CD4-positive, alpha-beta T cell treated with Interferon gamma for 1 hour (primary cell): ENCODE results near the gene CSF3.

ENCODE experiments used
- DNase-seq: peaks from one replicate; pipeline ENCODE4 v3.0.0-alpha.2; 2020

CSF3 gene

DNA sequence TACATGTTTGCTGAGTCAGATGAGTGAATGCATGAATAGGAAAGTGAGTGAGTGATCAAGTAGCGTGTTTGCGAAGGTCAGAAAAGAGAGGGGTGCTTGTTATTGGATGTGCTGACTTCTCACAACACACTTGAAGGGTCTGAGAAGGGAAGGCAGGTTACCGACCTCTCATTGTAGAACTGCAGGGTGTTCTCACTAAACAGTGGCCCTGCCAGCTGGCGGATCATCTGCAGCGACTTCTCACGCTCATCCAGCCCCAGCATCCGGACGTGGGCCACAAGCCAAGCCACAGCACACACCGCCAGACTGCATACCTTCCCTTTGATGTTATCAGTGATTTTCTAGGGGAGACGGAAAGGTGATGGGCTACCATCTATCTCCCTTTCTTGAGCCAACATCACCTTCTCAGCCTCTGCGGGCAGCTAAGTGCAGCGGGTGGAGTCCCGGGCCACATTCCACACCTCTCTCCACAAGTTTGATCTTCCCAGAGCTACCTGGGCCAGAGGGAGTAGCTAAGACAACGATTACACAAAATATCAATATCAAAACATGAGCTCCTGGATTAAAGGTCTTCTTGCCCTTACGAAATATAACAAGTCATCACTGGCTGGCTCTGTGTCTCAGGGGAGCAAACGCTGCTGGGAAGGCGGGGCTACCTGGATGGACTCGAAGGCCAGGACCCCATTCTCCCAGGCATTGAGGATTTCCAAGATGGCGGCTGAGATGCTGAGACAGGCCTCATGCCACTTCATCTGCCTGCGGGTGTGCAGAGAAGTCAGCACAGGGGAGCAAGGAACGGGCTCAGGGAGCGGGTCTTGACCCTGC lies 11.0 kb downstream of the CSF3 start:
- DNase-seq: peak; percentile 13

DNA sequence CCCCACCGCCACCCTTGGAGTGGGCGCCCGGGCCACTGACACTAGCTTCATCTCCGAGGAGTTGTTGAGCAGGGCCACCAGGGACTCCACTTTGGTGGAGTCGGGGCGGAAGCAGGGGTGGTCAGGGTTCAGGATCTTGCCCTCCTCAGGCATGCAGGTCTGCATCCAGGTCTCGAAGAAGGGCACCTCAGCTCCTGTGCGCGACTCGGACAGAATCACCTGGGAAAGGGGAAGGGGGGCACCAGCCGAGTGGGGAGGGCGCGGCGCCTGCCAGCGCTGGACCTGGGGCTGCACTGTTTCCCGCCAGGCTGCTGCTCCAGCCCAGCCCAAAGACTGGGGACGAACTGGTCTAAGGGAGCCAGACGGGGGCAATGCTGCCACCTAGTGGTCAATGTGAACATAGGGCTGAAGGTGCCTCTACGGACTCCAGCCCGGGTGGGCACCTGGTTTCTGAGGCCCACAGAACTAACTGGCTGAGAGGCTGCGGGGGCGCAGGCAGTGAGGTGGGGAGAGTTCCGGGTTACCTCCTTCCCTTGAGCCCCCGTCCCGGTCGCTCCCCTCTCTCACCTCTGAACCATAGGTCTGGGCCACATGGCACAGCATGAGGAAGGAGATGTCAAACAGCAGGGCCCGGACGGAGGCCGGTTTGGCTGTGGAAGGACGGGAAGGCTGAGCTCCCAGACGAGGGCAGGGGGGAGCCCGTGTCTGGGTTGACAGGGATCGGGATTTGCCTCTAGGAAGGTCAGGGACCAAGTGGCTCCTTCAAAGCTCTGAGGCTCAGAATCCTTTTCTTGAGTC lies 11.8 kb downstream of the CSF3 start:
- peak; percentile 65 for DNase-seq

GRCh38 chr17:40027614-40028012 lies 12.4 kb downstream of the CSF3 start:
- DNase-seq: no peak

DNA sequence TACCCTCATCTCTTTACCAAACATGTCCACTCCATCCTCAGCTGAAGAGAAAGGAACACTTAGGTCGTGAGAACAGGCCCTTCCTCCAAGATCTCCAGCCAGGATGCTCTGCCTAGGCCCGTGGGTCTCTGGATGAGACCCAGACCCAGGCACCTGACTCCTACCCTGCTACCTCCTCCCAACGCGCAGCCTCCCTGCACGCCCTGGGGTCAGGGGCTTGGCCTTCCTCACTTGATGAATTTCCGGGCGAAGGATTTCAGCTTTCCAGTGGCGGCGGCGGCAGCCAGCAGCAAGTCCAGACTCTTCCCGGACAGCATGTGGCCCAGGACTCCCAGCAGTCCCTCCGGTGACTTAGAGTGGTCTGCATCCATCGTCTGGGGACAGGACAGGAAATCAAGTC lies 13.4 kb downstream of the CSF3 start:
- no peak for DNase-seq

- no peak for DNase-seq
Measured at GRCh38 chr17:40031706-40032105, 16.5 kb downstream of the CSF3 start.

- DNase-seq: no peak
Measured at GRCh38 chr17:40032322-40033320, 17.4 kb downstream of the CSF3 start.

DNA sequence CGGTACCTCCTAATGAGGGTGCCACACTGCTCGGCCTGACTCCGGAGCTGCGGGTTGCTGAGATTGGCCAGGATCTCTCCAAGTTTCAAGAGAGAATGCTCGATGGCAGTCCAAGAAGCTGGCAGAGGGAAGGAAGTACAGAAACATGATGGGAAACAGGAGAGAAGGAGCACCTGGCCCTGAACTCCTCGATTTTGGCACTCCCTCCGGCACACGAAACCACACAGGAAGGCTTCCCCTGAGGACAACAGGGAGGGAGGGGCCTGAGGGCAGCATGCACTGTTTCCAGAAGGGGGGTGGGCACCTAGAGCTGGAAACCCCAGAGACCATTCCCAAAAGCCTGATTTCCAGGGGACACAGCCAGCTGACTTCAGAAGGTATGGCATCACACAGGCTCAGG lies 18.1 kb downstream of the CSF3 start:
- no peak for DNase-seq

GRCh38 chr17:40034426-40035161 lies 19.4 kb downstream of the CSF3 start:
- no peak for DNase-seq

- no peak for DNase-seq
Measured at GRCh38 chr17:40035162-40035559, 19.9 kb downstream of the CSF3 start.

- DNase-seq: no peak
Measured at GRCh38 chr17:40038882-40039513, 23.8 kb downstream of the CSF3 start.

DNA sequence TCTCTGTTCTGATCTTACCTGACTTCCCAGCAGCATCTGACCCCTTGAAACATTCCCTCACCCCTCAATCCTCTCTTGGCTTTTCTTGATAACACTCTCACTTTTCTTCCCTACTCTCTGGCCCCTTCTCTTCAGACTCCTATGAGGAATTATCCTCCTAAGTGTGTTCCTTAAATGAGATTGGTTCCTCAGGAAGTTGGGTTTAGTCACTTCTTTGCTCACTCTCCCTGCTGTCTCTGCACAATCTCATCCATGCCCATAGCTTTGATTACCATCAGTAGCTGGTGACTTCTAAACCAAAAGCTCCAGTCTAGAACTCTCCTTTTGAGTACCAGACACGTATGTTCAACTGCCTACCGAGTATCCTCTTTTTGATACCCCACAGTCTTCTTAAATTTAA lies 26.0 kb downstream of the CSF3 start:
- no peak for DNase-seq

- no peak for DNase-seq
Measured at GRCh38 chr17:40056379-40057015, 41.3 kb downstream of the CSF3 start.

DNA sequence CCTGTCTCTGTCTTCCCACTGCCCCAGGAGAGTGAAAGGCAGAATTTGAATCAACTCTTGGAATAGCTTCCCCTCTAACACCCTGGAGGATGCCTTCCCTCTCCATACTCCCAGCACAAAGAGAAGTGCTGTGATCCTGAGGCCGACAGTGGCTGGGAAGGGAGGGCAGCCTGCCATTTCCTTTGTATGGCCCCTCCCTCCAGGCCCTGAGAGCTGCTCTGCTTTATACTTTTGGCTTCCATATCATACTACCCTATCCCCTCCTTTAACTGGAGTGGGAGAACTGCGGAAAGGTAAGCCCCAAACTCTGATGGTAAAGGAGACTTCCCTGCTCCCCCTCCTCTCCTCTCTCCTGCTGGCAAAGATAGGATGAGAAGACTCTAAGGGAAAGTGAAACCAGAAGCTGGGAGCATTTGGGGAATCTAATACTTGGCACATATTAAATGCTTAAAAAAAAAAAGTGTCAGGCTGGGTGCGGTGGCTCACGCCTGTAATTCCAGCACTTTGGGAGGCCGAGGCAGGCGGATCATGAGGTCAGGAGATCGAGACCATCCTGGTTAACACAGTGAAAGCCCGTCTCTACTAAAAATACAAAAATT lies 43.0 kb downstream of the CSF3 start:
- DNase-seq: no peak

GRCh38 chr17:40058865-40059264 lies 43.6 kb downstream of the CSF3 start:
- DNase-seq: no peak

- no peak for DNase-seq
Measured at GRCh38 chr17:40059729-40060475, 44.7 kb downstream of the CSF3 start.

GRCh38 chr17:40060887-40061608 lies 45.8 kb downstream of the CSF3 start:
- no peak for DNase-seq

DNA sequence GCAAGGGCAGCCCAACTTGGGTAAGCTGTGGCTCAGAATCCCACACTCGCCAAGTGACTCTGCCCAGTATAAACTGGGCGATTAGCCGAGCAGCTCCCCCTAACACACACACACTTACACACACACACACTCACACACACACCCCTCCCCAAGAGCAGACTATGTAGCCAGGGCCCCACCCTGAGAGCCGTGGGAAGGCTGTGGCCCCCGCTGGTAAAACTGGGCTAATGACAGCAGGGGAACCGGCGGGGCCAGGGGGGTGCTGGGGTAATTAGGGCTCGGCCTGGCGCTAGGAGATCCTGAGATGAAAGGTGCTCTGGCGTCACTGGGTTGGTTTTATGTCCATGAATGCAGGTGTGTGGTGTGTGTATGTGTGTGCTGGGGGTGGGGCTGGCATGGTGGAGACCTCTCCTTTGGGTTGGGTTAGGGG lies 46.4 kb downstream of the CSF3 start:
- no peak for DNase-seq

DNA sequence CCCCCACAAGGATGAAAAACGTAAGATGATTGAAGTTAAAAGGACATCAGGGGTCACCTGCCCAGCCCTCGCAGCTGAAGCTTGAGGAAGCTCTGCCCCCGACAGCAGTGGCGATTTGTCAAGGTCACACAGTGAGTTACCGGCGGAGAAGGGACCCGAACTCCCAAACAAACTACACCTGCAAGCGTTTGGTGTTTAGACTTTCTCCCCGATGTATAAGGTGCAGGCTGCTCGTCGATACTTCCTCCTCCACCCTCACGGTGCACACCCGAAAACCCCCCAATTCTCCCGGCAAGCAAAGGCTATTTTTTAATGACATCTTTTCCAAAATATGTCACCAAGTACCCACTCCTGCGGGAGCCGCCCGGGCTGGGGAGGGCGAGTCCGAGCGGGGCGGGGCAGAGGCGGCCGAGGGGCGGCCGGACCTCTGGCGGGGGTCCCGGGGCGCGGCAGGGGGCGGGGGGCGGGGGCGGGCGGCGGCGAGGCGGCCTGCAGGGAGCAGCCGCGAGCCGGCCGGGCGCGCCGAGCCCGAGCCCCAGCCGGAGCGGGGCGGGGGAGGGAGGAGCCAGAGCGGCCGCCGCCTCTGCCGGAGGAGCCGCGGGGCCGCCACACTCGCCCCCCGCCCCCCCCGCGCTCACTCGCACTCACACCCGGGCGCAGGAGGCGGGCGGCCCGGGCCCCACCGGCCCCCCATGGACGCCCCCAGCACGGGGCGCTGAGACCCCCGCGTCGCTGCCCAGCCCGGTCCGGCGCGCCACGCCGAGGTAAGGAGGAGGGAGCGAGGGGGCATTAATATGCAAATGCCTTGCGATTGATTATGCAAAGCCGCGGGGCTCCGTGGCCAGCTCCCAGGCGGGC lies 47.3 kb downstream of the CSF3 start, which contains the start of gene THRA:
TSS of gene THRA (plus strand) at position 637 of the 858 bp plus-strand sequence. CDS start 11,524 bp downstream, outside the sequence.
- DNase-seq: peak; percentile 68
